ENCODE results near the gene ZIC4.

Gene ZIC4

GRCh38 chr3:147404800-147405230 is 1.5 kb downstream of the ZIC4 start:
- DNase-seq: no peak

GRCh38 chr3:147404000-147404799 is 2.1 kb downstream of the ZIC4 start:
- no peak for DNase-seq

GRCh38 chr3:147403511-147403910 is 2.8 kb downstream of the ZIC4 start:
- no peak for DNase-seq

- no peak for DNase-seq
Observed at GRCh38 chr3:147402159-147402558, 4.2 kb downstream of the ZIC4 start.

- DNase-seq: no peak
Observed at GRCh38 chr3:147401421-147401820, 4.9 kb downstream of the ZIC4 start.

GRCh38 chr3:147400999-147401398 is 5.3 kb downstream of the ZIC4 start:
- no peak for DNase-seq

GRCh38 chr3:147400111-147400510 is 6.2 kb downstream of the ZIC4 start:
- DNase-seq: no peak

- DNase-seq: no peak
Observed at GRCh38 chr3:147398813-147399534, 7.4 kb downstream of the ZIC4 start.

GRCh38 chr3:147397875-147398812 is 8.2 kb downstream of the ZIC4 start:
- no peak for DNase-seq

- DNase-seq: no peak
Observed at GRCh38 chr3:147397155-147397874, 9.0 kb downstream of the ZIC4 start.

- no peak for DNase-seq
Observed at GRCh38 chr3:147396712-147397046, 9.7 kb downstream of the ZIC4 start.

- DNase-seq: no peak
Observed at GRCh38 chr3:147395899-147396711, 10.2 kb downstream of the ZIC4 start.

GRCh38 chr3:147394884-147395225 is 11.5 kb downstream of the ZIC4 start:
- DNase-seq: no peak

GRCh38 chr3:147393943-147394883 is 12.1 kb downstream of the ZIC4 start:
- no peak for DNase-seq

GRCh38 chr3:147393261-147393942 is 12.9 kb downstream of the ZIC4 start:
- DNase-seq: no peak

- no peak for DNase-seq
Observed at GRCh38 chr3:147392625-147392946, 13.8 kb downstream of the ZIC4 start.

GRCh38 chr3:147391781-147392624 is 14.3 kb downstream of the ZIC4 start:
- DNase-seq: no peak

GRCh38 chr3:147390589-147391569 is 15.5 kb downstream of the ZIC4 start:
- no peak for DNase-seq
